ENCODE data around the gene CHP1.
"Not testable (repeated sequence)": the region's sequence is repeated elsewhere in the genome, so short reads cannot be mapped to it uniquely, and the experiment has no call there.

The CHP1 gene

DNA sequence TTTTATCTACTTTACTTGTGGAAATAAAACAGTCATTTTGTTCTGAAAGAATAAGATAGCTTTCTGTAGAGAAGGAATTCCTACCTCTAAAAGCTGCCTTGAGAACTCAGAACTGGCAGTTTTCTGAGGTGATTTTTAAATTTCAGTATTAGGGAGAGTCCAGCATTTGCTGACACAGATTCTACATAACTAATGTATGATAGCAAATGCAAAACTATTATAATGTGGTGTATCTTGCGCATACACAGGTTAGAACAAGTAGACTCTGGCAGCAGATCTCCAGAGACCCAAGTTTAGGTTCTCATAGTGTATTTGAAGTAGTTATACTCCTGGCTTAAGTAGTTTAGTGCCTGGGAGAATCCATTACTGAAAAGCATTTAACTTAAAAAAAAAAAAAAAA, 70.5 kb downstream of the CHP1 start:
- no peak for DNase-seq

DNA sequence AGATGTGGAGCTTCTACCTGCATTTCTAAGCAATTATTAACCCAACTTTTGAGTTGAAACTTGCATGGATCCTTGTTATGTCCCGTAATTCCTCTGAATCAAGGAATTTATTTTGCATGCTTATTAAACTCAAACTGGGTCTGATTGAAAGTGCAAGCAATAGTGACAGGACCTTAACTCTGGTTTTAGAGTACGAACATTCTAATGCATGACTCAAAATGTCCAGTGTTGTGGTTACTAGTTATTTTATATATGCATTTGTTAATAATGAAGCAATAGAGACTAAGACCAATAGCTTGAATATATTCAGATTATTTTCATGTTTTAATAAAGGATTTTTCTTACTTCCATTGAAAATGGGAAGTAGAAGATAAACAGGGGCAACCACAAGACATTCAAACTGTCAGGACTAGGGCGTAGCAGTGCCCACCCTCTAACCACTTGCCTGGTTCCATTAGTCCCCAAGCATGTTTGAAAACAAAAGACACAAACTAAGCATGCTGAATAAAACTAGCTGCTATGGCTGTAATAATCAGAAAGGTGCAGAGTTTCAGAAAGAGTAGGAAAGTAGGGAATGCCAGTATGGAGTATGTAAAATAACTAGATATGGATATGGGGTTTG, 73.2 kb downstream of the CHP1 start:
- DNase-seq = no peak

DNA sequence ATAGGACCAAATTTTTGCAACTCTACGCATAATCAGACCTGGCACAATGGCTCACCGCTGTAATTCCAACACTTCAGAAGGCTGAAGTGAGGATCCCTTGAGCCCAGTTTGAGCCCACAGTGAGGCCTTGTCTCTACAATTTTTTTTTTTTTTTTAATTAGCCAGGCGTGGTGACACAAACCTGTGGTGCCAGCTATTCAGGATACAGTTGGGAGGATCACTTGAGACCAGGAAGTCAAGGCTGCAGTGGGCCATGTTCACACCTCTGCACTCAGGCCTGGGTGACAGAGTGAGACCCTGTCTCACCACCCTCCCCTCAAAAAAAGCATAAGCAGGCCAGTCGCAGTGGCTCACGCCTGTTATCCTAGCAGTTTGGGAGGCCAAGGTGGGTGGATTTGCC, 76.6 kb downstream of the CHP1 start:
- DNase-seq = no peak

DNA sequence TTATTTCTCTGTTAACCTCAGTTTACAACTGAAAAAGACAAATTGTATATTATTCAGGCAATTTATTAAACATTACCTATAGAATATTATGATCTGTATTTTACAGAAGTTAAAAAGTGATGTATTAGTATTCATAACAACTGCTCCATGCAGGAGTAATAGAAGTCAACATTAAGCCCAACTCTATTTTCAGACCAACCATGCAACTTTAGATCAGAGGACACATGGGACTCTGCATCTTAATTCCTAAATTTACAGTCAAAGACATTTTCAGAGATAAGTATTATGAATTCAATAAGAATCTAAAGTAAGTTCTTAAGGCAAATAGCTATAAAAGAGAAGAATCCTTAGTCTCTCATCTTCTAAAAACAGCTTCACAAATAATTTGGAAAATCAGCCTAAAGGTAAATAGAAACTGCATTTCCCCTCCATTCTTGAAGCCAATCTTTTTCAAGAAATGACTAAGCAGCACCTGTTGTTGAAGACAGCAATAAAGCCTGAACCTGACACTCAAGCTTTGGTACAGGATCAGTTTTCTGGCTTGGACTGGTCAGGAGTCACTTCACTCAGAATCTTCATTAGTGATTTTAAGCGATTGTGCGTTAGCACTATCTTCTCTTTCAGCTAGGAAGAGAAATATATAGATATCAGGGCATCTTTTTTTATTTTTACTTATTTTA, 78.3 kb downstream of the CHP1 start:
- no peak for DNase-seq

DNA sequence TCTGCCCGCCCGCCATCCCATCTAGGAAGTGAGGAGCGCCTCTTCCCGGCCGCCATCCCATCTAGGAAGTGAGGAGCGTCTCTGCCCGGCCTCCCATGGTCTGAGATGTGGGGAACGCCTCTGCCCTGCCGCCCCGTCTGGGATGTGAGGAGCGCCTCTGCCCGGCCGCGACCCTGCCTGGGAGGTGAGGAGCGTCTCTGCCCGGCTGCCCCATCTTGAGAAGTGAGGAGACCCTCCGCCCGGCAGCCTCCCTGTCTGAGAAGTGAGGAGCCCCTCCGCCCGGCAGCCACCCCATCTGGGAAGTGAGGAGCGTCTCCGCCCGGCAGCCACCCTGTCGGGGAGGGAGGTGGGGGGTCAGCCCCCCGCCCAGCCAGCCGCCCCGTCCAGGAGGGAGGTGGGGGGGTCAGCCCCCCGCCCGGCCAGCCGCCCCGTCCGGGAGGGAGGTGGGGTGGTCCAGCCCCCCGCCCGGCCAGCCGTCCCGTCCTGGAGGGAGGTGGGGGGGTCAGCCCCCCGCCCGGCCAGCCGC, 89.8 kb downstream of the CHP1 start:
- not testable (repeated sequence) for DNase-seq

DNA sequence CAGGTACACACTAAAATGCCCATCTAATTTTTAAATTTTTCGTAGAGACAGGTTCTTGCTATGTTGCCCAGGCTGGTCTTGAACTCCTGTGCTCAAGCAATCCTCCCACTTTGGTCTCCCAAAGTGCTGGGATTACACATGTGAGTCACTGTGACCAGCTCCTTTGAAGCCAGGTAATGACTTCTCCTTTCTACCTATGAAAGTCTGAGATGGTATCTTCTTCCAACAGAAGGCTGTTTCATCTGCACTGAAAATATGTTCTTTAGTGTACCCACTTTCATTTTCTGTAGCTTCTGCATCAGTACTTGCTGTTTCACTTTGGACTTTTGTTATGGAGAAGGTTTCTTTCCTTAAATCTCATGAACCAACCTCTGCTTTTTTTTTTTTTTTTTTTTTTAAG, 92.5 kb downstream of the CHP1 start:
- DNase-seq = no peak

DNA sequence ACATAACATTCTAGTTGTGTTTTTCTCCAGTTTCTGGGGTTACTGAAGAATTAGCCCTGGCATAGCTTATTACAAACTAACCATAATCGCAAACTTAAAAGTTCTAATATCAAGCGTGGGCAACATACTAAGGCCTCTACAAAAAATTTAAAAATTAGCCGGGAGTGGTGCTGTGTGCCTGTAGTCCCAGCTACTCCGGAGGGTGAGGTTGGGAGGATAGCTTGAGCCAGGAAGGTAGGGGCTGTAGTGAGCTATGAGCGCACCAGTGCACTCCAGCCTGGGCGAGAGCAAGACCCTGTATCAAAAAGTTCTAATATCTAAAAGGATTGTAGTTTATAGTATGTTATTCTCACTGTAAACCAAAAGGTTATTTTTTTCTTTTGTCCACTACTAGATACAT, 100.2 kb downstream of the CHP1 start:
- DNase-seq = no peak
